ENCODE data around the gene FHL3. TPM values are rescaled to one million over a fixed set of nuclear protein-coding genes. Genes with fewer than 3 reads are reported as not detected.

The FHL3 gene
- total and polyA plus RNA-seq, 2 donors (not counting 1 experiment from before 2014, with no cell fraction given) = 0.15 to 2.2 TPM

- no peak overlapping the region for H3K27ac ChIP-seq (ENCODE audit: low read length in 2 of 2)
- H3K79me2 ChIP-seq (ENCODE audit: control insufficient read depth, insufficient read depth, low read length) = no peaks in the 10 kb centered on the region
- no peak overlapping the region for H3K27ac Mint-ChIP-seq
- ChIA-PET CTCF (interaction anchor here (0.8 to 2.7 kb wide), 5 partner anchors 16 to 71 kb away, joined by 3 to 8 read pairs (median 4); no protein-coding TSS in a partner anchor), POLR2A (no interaction called here)
- no peak for DNase-seq
- TF ChIP-seq CTCF (IDR thresholded peaks at IDR 0.05) (no peak), EZH2 (IDR thresholded peaks at IDR 0.05; ENCODE audit: borderline replicate concordance, insufficient read depth, low read depth, low read length, poor library complexity, severe bottlenecking) (no peak)
- H3K4me3 Mint-ChIP-seq = peak overlapping the region; percentile 39
- H3K27me3 ChIP-seq (replicated peaks in 1 of 4; ENCODE audit: control extremely low read depth in 1 of 4, control insufficient read depth in 3 of 4, insufficient read depth in 4 of 4, low read length in 3 of 4) = no peaks in the 10 kb centered on the region
- peaks cover 14 to 19% of the 10 kb centered on the region in 2 donors for H3K4me1 ChIP-seq (ENCODE audit: control insufficient read depth in 2 of 2, insufficient read depth in 2 of 2, low read length in 2 of 2)
- ATAC-seq (ENCODE audit: low read depth) = no peak
- no peak overlapping the region for H3K9ac ChIP-seq (ENCODE audit: low read length)
- H3K4me1 Mint-ChIP-seq = peaks cover 14% of the 10 kb centered on the region
- WGBS (ENCODE audit: insufficient coverage) = 88% methylated on average over 1 of the region's 2 CpGs
- no peaks in the 10 kb centered on the region for H3K9me3 ChIP-seq (ENCODE audit: control extremely low read depth in 1 of 3, control insufficient read depth in 2 of 3, insufficient read depth in 1 of 3, low read length in 2 of 3)
- no peak overlapping the region for H3K4me2 ChIP-seq (replicated peaks; ENCODE audit: low read depth, low read length, poor library complexity, severe bottlenecking)
- H3K4me3 ChIP-seq (ENCODE audit: control extremely low read depth in 1 of 5, extremely low read depth in 1 of 5, insufficient read depth in 1 of 5, low read depth in 2 of 5, low read length in 4 of 5) = no peak overlapping the region
- H3K36me3 ChIP-seq (replicated peaks in 1 of 2; ENCODE audit: control extremely low read depth in 1 of 2, control insufficient read depth in 1 of 2, extremely low read depth in 1 of 2, insufficient read depth in 2 of 2, low read length in 1 of 2) = peaks cover 0 to 9% of the 10 kb centered on the region in 2 experiments
- intact Hi-C loops (cut with micrococcal nuclease) = loop anchor here (5.0 kb wide), 1 partner anchor 141 kb away; the partner anchor contains the start of genes C1orf122 and YRDC
- no peaks in the 10 kb centered on the region for H3K9me3 Mint-ChIP-seq (ENCODE audit: insufficient read depth)
- H4K20me1 ChIP-seq (ENCODE audit: control insufficient read depth, insufficient read depth, low read length, poor library complexity, severe bottlenecking) = no peaks in the 10 kb centered on the region
- peak overlapping the region; percentile 38 for H2AFZ ChIP-seq (ENCODE audit: insufficient read depth, low read depth, low read length, poor library complexity, severe bottlenecking)
- no peaks in the 10 kb centered on the region for H3K27me3 Mint-ChIP-seq
These were observed 57.1 kb downstream of the FHL3 start for GRCh38 chr1:37948166-37948565.

GRCh38 chr1:37947364-37947763 lies 58.0 kb downstream of the FHL3 start:
- Histone ChIP-seq H3K4me1 (ENCODE audit: control insufficient read depth in 2 of 2, insufficient read depth in 2 of 2, low read length in 2 of 2) (peaks cover 14 to 19% of the 10 kb centered on the region in 2 donors), H3K4me2 (replicated peaks; ENCODE audit: low read depth, low read length, poor library complexity, severe bottlenecking) (peak overlapping the region; percentile 74), H4K20me1 (ENCODE audit: control insufficient read depth, insufficient read depth, low read length, poor library complexity, severe bottlenecking) (no peaks in the 10 kb centered on the region), H3K9me3 (ENCODE audit: control extremely low read depth in 1 of 3, control insufficient read depth in 2 of 3, insufficient read depth in 1 of 3, low read length in 2 of 3) (no peaks in the 10 kb centered on the region), H3K4me3 (ENCODE audit: control extremely low read depth in 1 of 5, extremely low read depth in 1 of 5, insufficient read depth in 1 of 5, low read depth in 2 of 5, low read length in 4 of 5) (peak overlapping the region in 4 of 5 experiments; percentile 62 to 73 (median 67)), H3K79me2 (ENCODE audit: control insufficient read depth, insufficient read depth, low read length) (no peaks in the 10 kb centered on the region), H3K36me3 (replicated peaks in 1 of 2; ENCODE audit: control extremely low read depth in 1 of 2, control insufficient read depth in 1 of 2, extremely low read depth in 1 of 2, insufficient read depth in 2 of 2, low read length in 1 of 2) (peaks cover 0 to 9% of the 10 kb centered on the region in 2 experiments), H3K9ac (ENCODE audit: low read length) (peak overlapping the region; percentile 63), H3K27ac (ENCODE audit: low read length in 2 of 2) (peak overlapping the region in 1 of 2 donors; percentile 56), H3K27me3 (replicated peaks in 1 of 4; ENCODE audit: control extremely low read depth in 1 of 4, control insufficient read depth in 3 of 4, insufficient read depth in 4 of 4, low read length in 3 of 4) (no peaks in the 10 kb centered on the region), H2AFZ (ENCODE audit: insufficient read depth, low read depth, low read length, poor library complexity, severe bottlenecking) (peak overlapping the region; percentile 84)
- 84% methylated on average over 4 of the region's 6 CpGs for WGBS (ENCODE audit: insufficient coverage)
- ChIA-PET CTCF (interaction anchor here (1.4 to 2.7 kb wide), 3 partner anchors 16 to 57 kb away, joined by 4 to 8 read pairs (median 5); no protein-coding TSS in a partner anchor), POLR2A (interaction anchor here (0.9 to 1.0 kb wide), 2 partner anchors 16 to 25 kb away, joined by 3 to 4 read pairs; no protein-coding TSS in a partner anchor)
- Mint-ChIP-seq H3K27ac (peak overlapping the region; percentile 86), H3K4me3 (peak overlapping the region; percentile 91), H3K9me3 (ENCODE audit: insufficient read depth) (no peaks in the 10 kb centered on the region), H3K27me3 (no peaks in the 10 kb centered on the region), H3K4me1 (peaks cover 14% of the 10 kb centered on the region)
- DNase-seq (no peak), ATAC-seq (ENCODE audit: low read depth) (no peak)
- TF ChIP-seq CTCF (IDR thresholded peaks at IDR 0.05) (no peak), EZH2 (IDR thresholded peaks at IDR 0.05; ENCODE audit: borderline replicate concordance, insufficient read depth, low read depth, low read length, poor library complexity, severe bottlenecking) (no peak)
- intact Hi-C loops (cut with micrococcal nuclease) = loop anchor here (1.0 to 5.0 kb wide), 5 partner anchors 16 to 140 kb away; partner anchors contain the start of genes C1orf122, SF3A3, UTP11 and YRDC
